SK-N-SH (cell line): ENCODE results near the gene IGSF1. TPM values are rescaled to one million over a fixed set of nuclear protein-coding genes. Genes with fewer than 3 reads are reported as not detected.

Source experiments
- CTCF ChIA-PET: fragments of 300-600, 350-600 bp; formaldehyde crosslinking; extraction: SDS; loops from one replicate; lab custom pipeline; 2021; lab: Yijun Ruan, JAX
- POLR2A ChIA-PET: fragments of 350-600 bp; sonication (Branson Sonifier 250); formaldehyde crosslinking; extraction: SDS; loops from one replicate; lab custom pipeline; 2020; ENCODE audit warnings: antibody characterized with exemption, inconsistent platforms; lab: Yijun Ruan, JAX
- DNase-seq: peaks from one replicate; pipeline ENCODE4 v3.0.0; 2012
- H2AFZ ChIP-seq: fragments of 200-600 bp; sonication (generic); 2 replicates; pipeline ENCODE4 v1.8.1; 2016; ENCODE audit warnings: antibody characterized with exemption, mild to moderate bottlenecking, low read depth
- H3F3A ChIP-seq: fragments of 200-600 bp; sonication (generic); replicated peaks from 2 replicates; pipeline ENCODE3; 2016; ENCODE audit warnings: antibody characterized with exemption, mild to moderate bottlenecking; ENCODE audit not compliant: insufficient read depth
- H3K27ac ChIP-seq, 2 experiments: fragments of 200-500 bp in 1 of 2; fragments of 200-600 bp in 1 of 2; sonication (Bioruptor generic) in 1 of 2; sonication (generic), shearing (Covaris generic) in 1 of 2; 2 replicates each; pipeline versions ENCODE4 v1.5.1 to v1.6.1; 2014 to 2016; ENCODE audit warnings: low read depth in 2 of 2, inconsistent platforms in 1 of 2, low read length in 1 of 2, mild to moderate bottlenecking in 1 of 2, mixed read lengths in 1 of 2
- H3K27me3 ChIP-seq: fragments of 200-600 bp; sonication (generic), shearing (Covaris generic); 2 replicates; pipeline ENCODE4 v1.6.1; 2016; ENCODE audit warnings: mixed run types; ENCODE audit not compliant: insufficient read depth
- H3K36me3 ChIP-seq, 2 experiments: fragments of 200-500 bp in 1 of 2; fragments of 200-600 bp in 1 of 2; sonication (Bioruptor generic) in 1 of 2; sonication (generic) in 1 of 2; replicated peaks in 1 of 2; 2 replicates each; pipeline versions ENCODE3 to v1.5.1; 2014 to 2016; ENCODE audit warnings: low read length in 1 of 2, mild to moderate bottlenecking in 1 of 2; ENCODE audit not compliant: insufficient read depth in 2 of 2, control insufficient read depth in 1 of 2
- H3K4me1 ChIP-seq, 2 experiments: fragments of 200-500 bp in 1 of 2; fragments of 200-600 bp in 1 of 2; sonication (Bioruptor generic) in 1 of 2; sonication (generic), shearing (Covaris generic) in 1 of 2; 2 replicates each; pipeline versions ENCODE4 v1.5.1 to v1.6.1; 2014 to 2016; ENCODE audit warnings: low read depth in 1 of 2, low read length in 1 of 2, mixed run types in 1 of 2; ENCODE audit not compliant: insufficient read depth in 2 of 2, control insufficient read depth in 1 of 2
- H3K4me2 ChIP-seq: fragments of 200-600 bp; sonication (generic), shearing (Covaris generic); 2 replicates; pipeline ENCODE4 v1.6.1; 2017; ENCODE audit warnings: mixed run types
- H3K4me3 ChIP-seq, 2 experiments: fragments of 200-500 bp in 1 of 2; fragments of 200-600 bp in 1 of 2; sonication (Bioruptor generic) in 1 of 2; sonication (generic), shearing (Covaris generic) in 1 of 2; 2 replicates each; pipeline versions ENCODE4 v1.5.1 to v1.8.1; 2014 to 2016; ENCODE audit warnings: low read depth in 2 of 2, inconsistent platforms in 1 of 2, low read length in 1 of 2, mild to moderate bottlenecking in 1 of 2, mixed read lengths in 1 of 2, moderate library complexity in 1 of 2
- H3K79me2 ChIP-seq: fragments of 200-600 bp; sonication (generic); 2 replicates; pipeline ENCODE4 v1.8.1; 2017; ENCODE audit warnings: mild to moderate bottlenecking; ENCODE audit not compliant: insufficient read depth
- H3K9ac ChIP-seq: fragments of 200-600 bp; sonication (generic); 2 replicates; pipeline ENCODE4 v1.6.1; 2017; ENCODE audit warnings: mixed run types
- H3K9me2 ChIP-seq: fragments of 200-600 bp; sonication (generic); 2 replicates; pipeline ENCODE4 v1.6.1; 2017; ENCODE audit warnings: mixed run types
- H3K9me3 ChIP-seq: fragments of 200-600 bp; sonication (generic); 2 replicates; pipeline ENCODE4 v1.6.1; 2017; ENCODE audit warnings: mixed run types, mild to moderate bottlenecking, moderate library complexity
- H4K20me1 ChIP-seq: fragments of 200-600 bp; sonication (generic); 2 replicates; pipeline ENCODE4 v1.6.1; 2017; ENCODE audit warnings: mild to moderate bottlenecking, mixed run types; ENCODE audit not compliant: insufficient read depth
- EP300 ChIP-seq, 2 experiments: IDR thresholded peaks; 2 replicates each; pipeline versions ENCODE4 v1.4.0 to v1.6.1; 2012; ENCODE audit warnings: borderline replicate concordance in 1 of 2, low read depth in 1 of 2, low read length in 1 of 2
- FOXJ3 ChIP-seq: sonication (generic); formaldehyde crosslinking; IDR thresholded peaks from 2 replicates; pipeline ENCODE4 v1.5.1; 2020; ENCODE audit warnings: mild to moderate bottlenecking, missing genetic modification reagents
- FOXM1 ChIP-seq: IDR thresholded peaks from 2 replicates; pipeline ENCODE4 v1.4.0; 2012; ENCODE audit warnings: low read depth, mild to moderate bottlenecking
- GATA2 ChIP-seq: sonication (generic); formaldehyde crosslinking; IDR thresholded peaks from 2 replicates; pipeline ENCODE4 v1.5.0; 2020; ENCODE audit warnings: mild to moderate bottlenecking, missing genetic modification reagents
- JUND ChIP-seq: IDR thresholded peaks from 2 replicates; pipeline ENCODE4 v1.4.0; 2012
- MAX ChIP-seq: IDR thresholded peaks from 2 replicates; pipeline ENCODE4 v1.4.0; 2012; ENCODE audit warnings: low read depth
- MEF2A ChIP-seq: IDR thresholded peaks from 2 replicates; pipeline ENCODE4 v1.4.0; 2012; ENCODE audit warnings: low read depth, borderline replicate concordance
- MXI1 ChIP-seq: IDR thresholded peaks from 2 replicates; pipeline ENCODE4 v1.6.1; 2012; ENCODE audit warnings: mild to moderate bottlenecking, low read depth, low read length, improper control_type of control experiment
- NRF1 ChIP-seq: IDR thresholded peaks from 2 replicates; pipeline ENCODE4 v1.6.1; 2012; ENCODE audit warnings: low read depth, mild to moderate bottlenecking, low read length
- RAD21 ChIP-seq: IDR thresholded peaks from 2 replicates; pipeline ENCODE4 v1.6.1; 2012; ENCODE audit warnings: mild to moderate bottlenecking, low read length
- RCOR1 ChIP-seq: fragments of 150-350 bp; IDR thresholded peaks from 2 replicates; pipeline ENCODE4 v1.6.1; 2017; ENCODE audit warnings: antibody characterized with exemption, low read length
- REST ChIP-seq: IDR thresholded peaks from 2 replicates; pipeline ENCODE4 v1.6.1; 2012; ENCODE audit warnings: mild to moderate bottlenecking, low read depth, low read length, moderate library complexity
- RXRA ChIP-seq: IDR thresholded peaks from 2 replicates; pipeline ENCODE4 v1.4.0; 2012; ENCODE audit warnings: low read depth, mild to moderate bottlenecking, borderline replicate concordance
- SIN3A ChIP-seq: IDR thresholded peaks from 2 replicates; pipeline ENCODE4 v1.6.1; 2012; ENCODE audit warnings: low read depth, mild to moderate bottlenecking, low read length, moderate library complexity, borderline replicate concordance
- USF1 ChIP-seq: IDR thresholded peaks from 2 replicates; pipeline ENCODE4 v1.4.0; 2012; ENCODE audit warnings: low read depth, borderline replicate concordance
- YY1 ChIP-seq: IDR thresholded peaks from 2 replicates; pipeline ENCODE4 v1.4.0; 2012; ENCODE audit warnings: low read depth, mild to moderate bottlenecking
- ZBTB33 ChIP-seq: IDR thresholded peaks from 2 replicates; pipeline ENCODE4 v1.4.0; 2012; ENCODE audit warnings: low read depth, borderline replicate concordance
- WGBS: methylation state at CpG from one replicate; pipeline ENCODE4 v1.1.6; 2017; ENCODE audit warnings: low lambda C conversion rate; 5-methylcytosine and 5-hydroxymethylcytosine counted together
- polyA plus RNA-seq, 3 experiments: library from polyadenylated mRNA; depleted of rRNA; stranded (reverse); fragments of >200 nt; gene quantifications; 2 replicates each; pipeline ENCODE4 v1.2.3, GENCODE V29; 2012

The IGSF1 gene
- polyA plus RNA-seq, 1 of the 3 experiments (the other 2 are of a cell fraction): 0.92 TPM

GRCh38 chrX:131308980-131309379 is 19.9 kb upstream of the IGSF1 start:
- Histone ChIP-seq H3K4me3 (no peak overlapping the region), H4K20me1 (no peaks in the 10 kb centered on the region), H3K4me1 (no peaks in the 10 kb centered on the region), H3K9ac (no peak overlapping the region), H3K27ac (no peak overlapping the region), H3K79me2 (no peaks in the 10 kb centered on the region), H3F3A (no peaks in the 10 kb centered on the region), H3K27me3 (no peaks in the 10 kb centered on the region), H3K9me2 (no peaks in the 10 kb centered on the region), H2AFZ (no peak overlapping the region), H3K4me2 (no peak overlapping the region), H3K36me3 (no peaks in the 10 kb centered on the region), H3K9me3 (no peaks in the 10 kb centered on the region)
- no peak for DNase-seq
- ChIA-PET POLR2A (no interaction called here), CTCF (no interaction called here)
- TF ChIP-seq FOXM1: no peak
- no peak for TF ChIP-seq JUND
- TF ChIP-seq MXI1: no peak
- no peak for TF ChIP-seq REST
- no peak for TF ChIP-seq YY1
- TF ChIP-seq RAD21: no peak
- TF ChIP-seq SIN3A: no peak
- TF ChIP-seq FOXJ3 (CRISPR knock-in tag): no peak
- TF ChIP-seq GATA2 (CRISPR knock-in tag): no peak
- no peak for TF ChIP-seq MAX

- H3K4me2 ChIP-seq: no peak overlapping the region
- no peaks in the 10 kb centered on the region for H3K36me3 ChIP-seq
- DNase-seq: no peak
- no peaks in the 10 kb centered on the region for H3K4me1 ChIP-seq
- H3F3A ChIP-seq: no peaks in the 10 kb centered on the region
- no peak overlapping the region for H3K4me3 ChIP-seq
- no peaks in the 10 kb centered on the region for H3K9me2 ChIP-seq
- H4K20me1 ChIP-seq: no peaks in the 10 kb centered on the region
- H3K27ac ChIP-seq: no peak overlapping the region
- H3K9me3 ChIP-seq: no peaks in the 10 kb centered on the region
- H3K79me2 ChIP-seq: no peaks in the 10 kb centered on the region
- no peak overlapping the region for H2AFZ ChIP-seq
- ChIA-PET POLR2A (no interaction called here), CTCF (no interaction called here)
- H3K27me3 ChIP-seq: no peaks in the 10 kb centered on the region
- H3K9ac ChIP-seq: no peak overlapping the region
- 47% methylated on average over 1 of the region's 1 CpG for WGBS
- no peak for TF ChIP-seq FOXJ3 (CRISPR knock-in tag)
- TF ChIP-seq GATA2 (CRISPR knock-in tag): no peak
- TF ChIP-seq NRF1: no peak
- TF ChIP-seq RXRA: no peak
- TF ChIP-seq REST: no peak
- no peak for TF ChIP-seq JUND
- TF ChIP-seq ZBTB33: no peak
- TF ChIP-seq EP300 (IDR thresholded peaks at IDR 0.05; ENCODE audit: borderline replicate concordance in 1 of 2, low read depth in 1 of 2, low read length in 1 of 2): no peak
- TF ChIP-seq MEF2A: no peak
- TF ChIP-seq RAD21: no peak
- TF ChIP-seq RCOR1: no peak
- no peak for TF ChIP-seq FOXM1
- no peak for TF ChIP-seq USF1
Measured at GRCh38 chrX:131306601-131307000, 17.5 kb upstream of the IGSF1 start.
